ENCODE results near the gene PDE9A. TPM values are rescaled to one million over a fixed set of nuclear protein-coding genes. Genes with fewer than 3 reads are reported as not detected.
"Not testable (repeated sequence)": the region's sequence is repeated elsewhere in the genome, so short reads cannot be mapped to it uniquely, and the experiment has no call there.

Gene PDE9A
- polyA plus RNA-seq, 1 donor: 44.3 TPM

DNA sequence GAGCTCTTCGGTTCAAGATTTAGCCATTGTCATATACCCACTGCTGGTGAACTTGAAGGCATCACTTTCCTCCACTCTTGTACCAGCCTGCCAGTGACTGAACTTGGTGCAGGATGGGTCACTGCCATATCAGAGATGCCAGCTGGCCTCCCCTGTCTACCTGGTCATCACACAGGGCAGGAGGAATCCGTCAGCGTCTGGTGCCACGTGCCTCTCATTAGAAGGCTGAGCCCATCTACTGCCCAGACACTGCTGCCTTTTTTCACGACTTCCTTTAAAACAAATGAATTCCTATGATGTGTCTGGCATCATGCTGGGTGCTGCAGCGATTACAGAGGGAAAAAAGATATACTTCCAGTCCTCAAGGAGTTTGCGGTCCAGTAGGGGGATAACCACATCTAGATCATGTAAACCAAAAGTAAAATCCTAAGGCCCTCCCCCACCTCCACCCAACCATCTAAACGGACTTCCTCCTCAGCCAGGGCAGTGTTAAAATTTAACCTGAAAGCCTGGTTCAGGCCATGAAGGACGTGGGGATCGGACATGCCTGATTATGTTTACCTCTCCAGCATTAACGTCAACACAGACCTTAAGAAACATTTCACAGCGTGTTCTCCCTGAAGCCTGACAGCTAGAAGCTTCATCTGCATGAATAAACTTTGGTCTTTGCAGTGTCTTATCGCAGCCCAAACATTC, 29.2 kb upstream of the PDE9A start:
- peak; percentile 43 for DNase-seq

DNA sequence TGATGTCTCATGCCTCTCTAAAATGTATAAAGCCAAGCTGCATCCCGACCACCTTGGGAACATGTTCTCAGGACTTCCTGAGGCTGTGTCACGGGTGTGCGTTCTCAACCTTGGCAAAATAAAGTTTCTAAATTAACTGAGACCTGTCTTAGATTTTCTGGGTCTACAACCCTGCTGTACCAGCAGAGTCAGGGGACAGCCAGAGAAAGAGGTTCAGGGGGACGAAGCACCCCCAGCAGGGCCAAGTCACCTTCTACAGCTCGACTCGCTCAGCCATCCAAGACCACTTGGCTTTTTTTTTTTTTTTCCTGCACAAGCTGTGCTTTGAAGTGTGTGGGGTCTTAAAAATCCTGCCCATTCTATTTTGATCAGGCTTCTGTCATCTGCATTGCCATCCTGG, 28.5 kb upstream of the PDE9A start:
- no peak for DNase-seq

DNA sequence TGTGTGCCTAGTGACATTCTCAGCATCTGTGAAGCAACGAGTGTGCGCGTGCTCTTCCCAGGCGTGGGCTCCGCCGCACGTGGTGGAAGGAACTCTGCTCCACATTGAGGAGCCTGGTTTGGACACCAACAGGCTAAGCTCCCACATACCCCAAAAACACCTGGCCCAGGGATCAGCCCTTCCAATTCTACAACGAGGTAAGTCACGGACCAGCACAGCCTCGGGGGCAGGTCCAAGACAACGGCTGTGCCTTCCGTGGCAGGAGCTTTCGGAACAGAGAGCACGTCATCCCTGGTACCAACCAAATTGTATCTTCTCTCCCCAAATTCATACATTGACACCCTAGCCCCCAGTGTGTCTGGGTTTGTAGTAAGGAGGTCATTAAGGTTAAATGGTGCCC, 27.2 kb upstream of the PDE9A start:
- DNase-seq: no peak

DNA sequence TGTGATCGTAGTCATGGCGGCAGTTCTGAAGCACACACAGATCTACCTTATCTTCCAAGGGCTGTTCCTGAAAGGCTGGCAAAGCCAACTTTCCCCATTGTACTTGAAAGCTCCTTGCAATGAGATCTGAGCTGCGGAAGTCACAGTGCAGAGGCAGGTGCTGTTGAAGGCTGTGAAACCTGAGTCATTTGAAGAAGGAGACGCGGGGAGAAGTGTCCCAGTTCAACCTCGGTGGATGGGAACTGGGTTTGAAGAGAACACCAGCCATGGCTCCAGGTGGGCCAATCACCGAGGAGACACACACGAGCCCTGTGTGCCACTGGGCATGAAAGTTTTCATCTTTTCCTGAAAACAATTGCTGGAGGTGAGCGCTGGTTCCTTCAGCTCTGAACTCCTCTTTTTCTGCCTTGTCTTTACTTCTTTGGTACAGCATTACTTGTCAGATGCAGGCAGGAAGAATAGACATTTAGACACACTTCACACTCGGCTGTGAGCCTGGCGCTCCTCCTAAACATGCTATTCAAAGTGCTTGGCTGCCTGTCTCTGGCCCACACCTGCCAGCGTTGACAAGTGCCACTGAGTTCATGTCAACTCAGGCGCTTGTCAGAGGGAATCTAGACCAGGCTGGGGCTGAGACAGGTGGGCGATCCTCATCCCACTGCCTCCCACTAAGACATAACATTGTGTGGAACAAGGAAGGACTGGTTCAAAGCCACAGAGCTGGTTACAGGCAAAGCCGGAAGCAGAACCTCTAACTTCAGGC, 25.7 kb upstream of the PDE9A start:
- DNase-seq: no peak

DNA sequence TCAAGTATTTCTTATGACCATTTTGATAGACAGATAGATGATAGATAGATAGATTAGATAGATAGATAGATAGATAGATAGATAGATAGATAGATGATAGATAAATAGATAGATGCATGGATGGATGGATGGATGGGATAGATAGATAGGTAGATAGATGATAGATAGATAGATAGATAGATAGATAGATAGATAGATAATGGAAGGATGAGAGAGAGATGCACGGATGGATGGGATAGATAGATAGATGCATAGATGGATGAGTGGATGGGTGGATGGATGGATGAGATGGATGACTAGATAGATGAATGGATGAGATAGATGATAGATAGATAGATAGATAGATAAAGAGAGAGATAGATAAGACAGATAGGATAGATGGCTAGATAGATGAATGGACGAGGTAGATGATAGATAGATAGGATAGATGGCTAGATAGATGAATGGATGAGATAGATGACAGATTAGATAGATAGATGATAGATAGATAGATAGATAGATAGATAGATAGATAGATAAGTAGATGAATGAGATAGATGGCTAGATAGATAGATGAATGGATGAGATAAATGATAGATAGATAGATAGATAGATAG, 24.9 kb upstream of the PDE9A start:
- DNase-seq: not testable (repeated sequence)

DNA sequence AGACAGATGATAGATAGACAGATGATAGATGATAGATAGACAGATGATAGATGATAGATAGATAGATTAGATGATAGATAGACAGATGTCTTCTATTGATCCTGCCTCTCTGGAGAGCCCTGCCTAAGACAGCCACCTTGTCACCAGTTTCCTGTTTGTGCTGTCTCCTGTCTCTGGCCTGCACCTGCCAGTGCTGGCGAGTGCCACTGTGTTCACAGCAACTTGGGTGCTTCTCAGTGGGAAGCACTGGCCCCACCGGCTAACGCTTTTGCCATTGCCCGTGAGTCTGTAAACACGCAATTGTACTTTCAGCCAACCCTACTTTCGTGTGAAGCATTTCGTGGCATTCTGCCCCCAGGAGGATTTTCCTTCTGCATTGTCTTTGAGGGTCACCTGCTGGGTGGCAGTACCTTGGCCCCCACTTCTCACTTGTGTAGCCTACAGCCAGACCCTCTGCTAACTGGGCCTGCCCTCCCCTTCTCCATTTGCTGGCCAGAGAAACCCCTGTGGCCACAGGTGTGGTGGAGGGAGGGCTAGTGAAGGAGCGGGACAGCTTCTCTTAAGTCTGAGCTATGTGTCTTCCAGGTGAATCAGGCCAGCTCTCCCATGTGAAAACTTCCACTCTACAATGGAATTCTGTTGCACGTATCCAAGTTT, 23.4 kb upstream of the PDE9A start:
- no peak for DNase-seq

DNA sequence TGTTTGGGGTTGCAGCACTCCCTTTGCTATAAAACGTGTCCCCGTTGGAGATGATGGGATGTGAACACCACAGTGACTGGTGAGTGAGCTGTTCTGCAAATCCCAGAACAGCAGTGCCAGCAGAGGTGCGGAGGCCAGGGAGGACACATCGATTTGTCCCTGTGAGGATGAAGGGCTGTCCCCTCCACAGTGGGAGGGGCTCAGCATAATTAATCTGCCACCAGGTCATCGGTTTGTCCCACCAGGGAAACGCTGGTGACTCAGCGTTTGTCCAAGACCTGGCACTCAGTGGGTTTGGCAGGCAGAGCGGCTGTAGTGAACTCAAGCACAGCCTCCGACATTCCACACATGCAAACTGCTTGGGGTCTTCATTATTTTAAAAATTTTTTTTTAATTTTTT, 22.8 kb upstream of the PDE9A start:
- DNase-seq: no peak

DNA sequence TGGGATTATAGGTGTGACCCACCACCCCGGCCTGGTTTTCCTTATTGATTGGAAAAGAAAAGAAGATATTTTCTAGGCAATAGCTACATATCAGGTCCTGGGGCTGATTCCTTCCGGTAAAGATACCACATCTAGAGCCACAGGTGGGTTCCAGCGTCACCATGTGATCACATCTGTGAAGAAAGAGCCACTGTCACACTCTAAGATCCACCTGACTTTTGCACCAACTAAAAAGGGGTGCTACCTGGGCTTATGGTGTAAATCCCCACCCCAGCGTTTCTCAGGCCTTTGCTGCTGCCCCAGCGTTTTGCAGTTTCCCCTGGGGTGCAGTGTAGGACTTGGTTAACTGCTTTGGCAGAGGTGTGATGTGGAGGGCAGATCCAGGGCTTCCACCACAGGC, 22.3 kb upstream of the PDE9A start:
- no peak for DNase-seq

DNA sequence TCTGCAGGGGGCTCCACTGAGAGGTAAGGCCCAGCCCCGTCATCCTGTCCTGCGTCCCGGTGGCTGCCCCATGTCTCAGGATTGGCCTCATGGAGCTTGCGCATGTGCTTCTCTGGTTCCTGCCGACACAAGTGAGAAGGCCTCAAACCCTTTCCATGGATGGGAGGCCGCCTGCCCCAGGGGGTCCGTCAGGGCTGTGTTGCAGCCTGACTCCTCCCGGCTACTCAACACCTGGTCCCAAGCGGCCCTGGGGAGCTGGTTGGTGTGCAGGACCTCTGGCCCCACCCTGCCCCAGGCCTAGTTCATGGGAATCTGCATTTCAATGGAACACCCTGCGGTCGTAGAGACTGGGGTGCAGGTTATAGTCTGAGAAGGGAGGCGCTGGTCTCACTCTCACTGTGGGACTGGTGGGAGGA, 21.1 kb upstream of the PDE9A start:
- DNase-seq: no peak

DNA sequence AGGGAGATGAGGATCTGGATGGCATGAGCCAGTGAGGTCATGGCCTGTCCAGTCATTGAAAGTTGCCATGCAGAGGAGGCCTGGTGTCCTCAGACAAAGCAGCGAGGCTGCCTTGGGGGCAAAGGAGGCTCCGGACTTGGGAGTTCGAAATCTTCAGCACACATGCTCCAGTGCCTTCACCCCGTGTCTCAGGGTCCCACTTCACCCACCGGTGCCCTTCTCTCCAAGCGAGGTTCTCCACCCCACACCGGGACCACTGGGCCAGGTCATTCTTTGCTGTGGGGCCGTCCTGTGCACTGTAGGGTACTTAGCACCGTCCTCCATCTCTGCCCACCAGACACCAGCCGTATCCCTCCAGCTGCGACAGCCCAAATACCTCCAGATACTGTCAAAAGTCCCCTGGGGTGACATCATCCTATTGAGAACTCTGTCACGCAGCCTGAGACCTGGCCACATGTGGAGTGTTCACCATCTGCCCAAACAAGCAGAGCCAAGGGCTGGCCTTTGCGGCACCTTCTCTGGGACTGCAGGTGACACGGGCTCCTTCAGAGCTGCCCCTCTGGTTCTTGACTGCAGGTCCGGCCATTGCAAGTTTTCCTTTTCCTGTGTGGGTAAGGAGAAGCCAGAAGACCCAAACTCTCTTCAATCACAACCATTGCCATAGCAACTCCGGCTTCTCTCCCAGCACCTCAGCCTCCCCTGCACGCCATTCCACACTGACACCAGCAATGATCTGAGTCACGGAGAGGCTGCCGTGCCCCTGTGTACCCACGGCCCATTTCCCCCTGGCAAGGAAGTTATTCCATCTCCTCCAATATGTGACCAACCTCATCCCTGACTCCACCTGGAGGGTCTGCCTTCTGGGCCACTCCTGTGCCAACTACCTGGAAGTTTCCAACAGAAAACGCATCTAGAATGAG, 20.4 kb upstream of the PDE9A start:
- no peak for DNase-seq

DNA sequence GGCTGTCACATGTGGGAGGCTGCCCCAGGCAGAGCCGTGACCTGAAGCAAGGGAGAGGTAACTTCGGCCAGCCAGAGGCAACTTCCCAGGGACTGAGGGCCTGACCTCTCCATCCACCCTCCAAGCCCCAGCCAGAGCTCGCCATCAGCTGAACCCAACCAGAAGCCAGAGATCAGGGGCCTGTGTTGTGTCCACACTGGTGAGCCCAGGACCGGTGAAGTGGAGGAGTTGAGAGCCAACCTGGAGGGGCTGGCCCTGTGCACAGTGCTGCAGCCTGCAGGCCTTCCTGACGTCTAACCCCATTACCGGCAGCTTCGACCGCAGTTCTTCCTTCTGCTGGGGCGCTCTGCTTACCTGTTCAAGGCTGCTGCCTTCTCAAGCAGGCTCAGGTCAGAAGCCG, 19.6 kb upstream of the PDE9A start:
- no peak for DNase-seq

DNA sequence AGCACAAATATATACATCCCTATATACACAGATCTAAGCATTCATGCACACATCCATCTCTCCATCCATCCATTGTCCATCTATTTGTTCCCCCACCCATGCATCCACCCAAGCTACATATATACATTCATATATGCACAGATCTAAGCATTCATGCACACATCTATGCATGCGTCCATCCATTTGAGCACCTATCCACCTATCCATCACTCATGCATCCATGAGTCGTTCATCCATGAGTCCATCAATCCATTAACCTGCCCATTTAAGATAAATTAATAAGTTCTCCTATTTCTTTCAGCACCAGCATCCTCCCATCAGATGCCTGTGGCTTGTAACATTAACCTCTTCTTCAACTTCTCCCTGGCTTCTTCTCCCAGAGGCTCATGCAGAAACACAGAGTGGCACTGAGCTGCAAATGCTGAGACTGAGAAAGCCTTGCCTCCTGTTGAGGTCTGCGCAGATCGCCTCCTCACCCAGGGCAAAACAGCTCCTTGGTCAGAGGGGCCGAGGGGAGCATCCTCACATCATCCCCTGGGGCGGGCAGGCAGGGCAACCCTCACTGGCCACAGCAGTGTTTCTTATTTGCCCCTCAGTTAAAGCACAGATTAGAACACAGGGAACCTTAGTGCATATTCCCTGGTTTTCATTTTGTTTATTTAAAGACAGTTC, 17.4 kb upstream of the PDE9A start:
- DNase-seq: no peak

DNA sequence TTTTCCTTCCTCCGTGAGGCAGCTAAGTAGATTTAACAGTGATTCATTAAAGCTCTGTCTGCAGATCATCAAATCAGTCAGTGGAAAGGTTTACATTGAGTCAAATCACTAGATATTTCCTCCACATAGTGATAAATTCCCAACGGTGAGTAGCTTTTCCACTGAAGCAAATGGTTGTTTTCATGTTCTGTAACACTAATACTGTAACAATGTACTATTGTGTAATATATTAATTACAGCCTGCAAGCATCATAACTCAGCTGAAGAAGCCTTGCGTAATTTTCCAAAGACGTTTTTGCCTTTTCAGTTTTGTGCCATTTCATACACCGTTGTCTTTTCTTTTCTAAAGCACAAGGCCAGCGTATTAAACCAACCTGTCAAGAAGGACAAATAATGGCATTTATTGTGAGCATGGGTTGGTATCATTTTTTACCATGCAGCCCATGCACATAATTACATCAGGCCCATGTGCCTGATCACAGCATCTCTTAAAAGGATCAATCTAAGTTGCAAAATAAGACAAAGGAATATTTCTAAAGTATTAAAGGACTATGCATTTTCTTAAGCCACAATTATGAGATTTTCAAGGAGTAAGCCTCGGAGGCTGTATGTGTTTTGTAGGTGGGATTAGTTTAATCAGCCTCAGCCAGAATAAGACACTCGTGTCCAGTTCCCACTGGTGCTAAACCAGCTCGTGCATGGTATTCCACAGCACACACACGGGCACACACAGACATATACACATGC, 16.7 kb upstream of the PDE9A start:
- DNase-seq: no peak

DNA sequence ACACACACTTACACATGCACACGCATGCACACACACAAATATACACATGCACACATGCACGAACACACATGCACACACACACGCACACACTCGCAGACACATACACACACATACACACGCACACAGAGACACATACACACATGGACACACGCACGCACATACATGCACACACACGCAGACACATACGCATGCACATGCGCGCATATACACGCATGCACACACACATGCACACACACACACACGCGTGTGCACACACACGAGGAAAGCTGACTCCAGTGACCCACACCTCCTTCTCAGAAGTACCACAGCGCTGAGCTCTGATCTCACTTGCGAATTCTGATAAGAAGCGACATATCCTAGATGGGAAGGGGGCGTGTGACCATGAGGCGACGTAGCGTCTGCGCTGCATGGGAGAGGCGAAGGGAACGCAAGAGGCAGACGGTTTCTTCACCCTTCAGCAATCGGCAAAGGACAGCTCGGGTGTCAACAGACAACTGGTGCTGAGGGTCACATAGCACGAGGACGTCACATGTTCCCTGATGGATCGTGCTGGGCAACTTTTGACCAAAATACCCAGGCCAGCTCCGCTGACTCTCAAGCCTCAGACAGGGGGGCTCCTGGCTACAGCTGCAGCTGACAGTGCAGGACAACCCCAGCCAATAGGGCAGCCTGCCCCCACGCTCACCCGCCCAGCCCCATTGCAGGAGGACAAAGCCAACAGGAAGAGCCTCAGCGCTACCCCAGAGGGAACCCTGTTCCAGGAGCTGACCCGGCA, 16.0 kb upstream of the PDE9A start:
- DNase-seq: no peak

DNA sequence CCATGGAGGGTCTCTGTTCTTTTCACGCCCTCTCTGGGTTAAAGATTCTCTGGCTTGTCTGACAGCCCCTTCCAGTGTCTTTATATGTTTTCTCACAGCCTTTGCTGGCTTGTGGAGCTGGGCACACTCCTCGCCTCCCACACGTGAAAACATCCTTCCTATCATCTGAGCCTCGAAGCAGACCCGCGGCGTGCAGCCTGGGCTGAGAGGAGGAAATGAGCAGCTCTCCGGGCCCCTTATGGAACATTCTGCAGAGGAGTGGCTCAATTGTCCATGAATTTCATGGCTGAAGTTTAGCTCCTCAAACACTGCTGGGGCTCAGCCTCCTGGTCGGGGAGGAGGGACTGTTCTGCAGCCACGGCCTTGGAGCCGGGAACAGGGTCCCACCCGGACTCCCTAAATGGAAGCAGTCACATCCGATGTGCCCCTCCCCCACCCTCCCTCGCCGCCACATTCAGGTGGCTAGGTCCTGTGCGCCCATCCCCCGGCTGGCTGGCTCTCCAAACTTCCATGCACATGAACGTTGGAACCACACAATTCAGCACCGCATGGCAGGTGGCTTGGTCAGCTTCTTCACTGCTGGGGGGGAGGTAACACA, 15.1 kb upstream of the PDE9A start:
- no peak for DNase-seq

DNA sequence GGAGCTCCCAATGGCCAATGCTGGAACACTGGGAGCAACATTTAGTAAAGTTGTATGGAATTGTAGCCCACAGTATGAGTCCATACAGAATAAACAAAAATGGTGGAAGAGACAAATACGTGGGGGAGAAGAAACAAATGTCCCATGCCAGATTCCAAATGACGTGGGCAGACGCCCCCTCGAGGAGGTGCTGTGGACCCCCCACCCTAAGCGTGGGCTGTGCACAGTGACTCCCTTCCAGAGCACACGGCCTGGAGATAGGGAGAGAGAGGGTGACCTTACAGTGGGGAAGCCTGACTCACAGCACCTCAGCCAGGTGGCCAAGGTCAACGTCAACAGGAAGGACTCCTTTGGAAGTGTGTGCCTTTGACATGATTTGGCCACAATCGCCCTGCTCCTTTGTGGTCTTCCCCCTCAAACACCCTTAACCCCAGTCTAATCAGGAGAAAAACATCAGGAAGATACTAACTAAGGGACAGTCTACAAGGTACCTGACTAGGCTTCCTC, 13.7 kb upstream of the PDE9A start:
- DNase-seq: no peak

DNA sequence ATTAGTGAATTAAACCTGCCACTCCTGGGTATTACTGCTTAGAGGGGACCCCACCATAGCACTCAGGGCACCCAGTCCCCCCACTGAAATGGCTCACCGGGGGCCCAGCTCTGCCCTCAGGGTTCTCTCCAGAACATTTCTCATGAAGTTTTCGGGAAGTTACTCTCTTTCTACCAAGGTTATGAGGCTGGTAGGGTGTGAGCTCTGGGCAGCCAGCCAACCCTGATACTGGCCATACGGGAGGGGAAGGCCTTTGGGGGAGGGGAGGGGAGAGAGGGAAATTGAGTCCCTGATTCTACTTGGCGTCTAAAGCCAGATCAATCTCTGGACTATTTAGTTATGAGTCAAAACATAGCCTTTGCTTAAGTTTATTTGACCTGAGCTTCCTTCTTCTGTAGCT, 12.9 kb upstream of the PDE9A start:
- no peak for DNase-seq

DNA sequence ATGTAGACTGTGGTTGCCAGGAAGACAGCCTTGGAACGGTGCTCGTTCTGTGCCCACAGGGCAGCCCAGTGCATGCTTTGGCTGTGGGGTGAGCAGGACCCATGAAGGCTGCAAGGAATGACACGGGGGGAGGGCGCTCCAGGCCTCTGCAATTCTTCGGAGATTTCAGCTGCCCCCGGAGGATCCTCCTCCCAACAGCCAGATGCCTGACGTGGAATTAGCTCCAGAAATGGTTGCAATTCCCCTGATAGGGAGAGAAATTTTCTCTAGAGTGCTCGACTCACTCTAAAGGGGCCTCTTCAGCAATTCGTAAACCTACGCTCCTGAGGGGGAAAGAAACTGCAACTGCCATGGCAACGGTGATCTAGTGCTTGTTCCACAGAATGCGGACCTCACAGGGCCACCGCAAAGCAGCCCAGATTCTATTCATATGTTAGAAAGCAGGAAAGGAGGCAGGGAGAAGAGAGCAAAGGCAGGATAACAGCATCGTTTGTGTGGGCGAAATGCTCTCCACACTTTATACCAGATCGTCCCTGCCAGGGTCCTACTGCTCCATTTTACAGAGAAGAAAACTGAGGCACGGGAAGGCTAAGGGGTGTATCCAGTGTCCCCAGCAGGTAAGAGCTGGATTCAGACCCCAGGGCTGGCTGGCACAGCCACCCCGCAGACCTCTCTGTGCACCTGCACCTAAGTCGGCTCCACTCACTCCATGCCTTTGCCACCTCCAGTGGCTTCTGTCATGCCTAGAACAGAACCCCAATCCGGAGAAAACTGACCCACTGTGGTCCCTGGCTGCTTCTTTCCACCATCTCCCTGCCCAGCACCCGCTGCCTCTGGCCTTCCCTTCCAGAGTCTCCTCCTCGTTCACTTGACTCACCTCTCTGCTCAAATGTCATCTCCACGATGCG, 11.9 kb upstream of the PDE9A start:
- DNase-seq: no peak

Data from left kidney (tissue), 2 donors.